Measurements from ENCODE around the gene RETSAT.
"Not testable (repeated sequence)": the region's sequence is repeated elsewhere in the genome, so short reads cannot be mapped to it uniquely, and the experiment has no call there.

The RETSAT gene
- total RNA-seq, result 22.2 to 55.7 (median 40.2) reads per million in 17 experiments

DNA sequence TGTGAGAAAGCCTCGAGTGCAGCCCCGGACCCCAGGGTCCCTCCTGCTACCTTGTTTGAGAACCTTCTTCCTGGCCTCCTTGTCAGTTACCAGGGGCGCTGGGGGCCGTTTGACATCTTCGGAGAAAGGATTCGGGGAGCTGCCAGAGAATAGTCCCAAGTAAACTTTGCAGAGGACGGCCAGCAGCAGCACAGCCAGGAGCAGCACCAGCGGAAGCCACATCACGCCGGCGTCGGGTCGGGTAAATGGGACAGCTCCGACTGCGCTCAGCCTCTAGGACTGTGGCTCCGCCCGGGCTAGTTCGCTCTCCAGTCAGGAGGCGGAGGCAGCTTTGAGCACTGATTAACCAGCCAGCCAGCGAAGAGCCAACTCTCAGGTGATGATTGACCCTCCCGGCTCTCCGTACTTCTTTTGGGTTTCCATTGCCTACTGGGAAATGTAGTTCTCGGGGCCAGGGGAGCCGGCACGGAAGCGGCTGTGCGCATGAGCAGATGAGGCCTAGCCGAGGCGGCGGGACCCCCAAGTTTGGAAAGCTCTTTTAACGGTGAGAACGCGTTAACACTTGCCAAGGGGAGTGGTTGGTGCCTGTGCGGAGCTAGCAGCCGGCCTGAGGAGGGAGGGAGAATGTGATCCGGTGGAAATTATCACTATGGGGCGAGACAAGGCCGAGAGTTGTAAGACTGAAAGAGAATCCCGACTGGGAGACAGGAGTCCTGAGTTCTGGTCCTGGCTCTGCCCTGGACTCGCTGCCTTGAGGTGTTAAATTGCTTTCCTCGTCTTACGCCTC lies at the start of gene RETSAT, which contains the start of gene ELMOD3:
RETSAT (minus strand) TSS at position 243 of the 787 bp plus-strand sequence; CDS start at position 222, 21 bp downstream.
ELMOD3 (plus strand) TSS at position 484 of the 787 bp plus-strand sequence. CDS start 2,430 bp downstream, outside the sequence.
- peak; percentile 97 to 99 (median 99) for DNase-seq

DNA sequence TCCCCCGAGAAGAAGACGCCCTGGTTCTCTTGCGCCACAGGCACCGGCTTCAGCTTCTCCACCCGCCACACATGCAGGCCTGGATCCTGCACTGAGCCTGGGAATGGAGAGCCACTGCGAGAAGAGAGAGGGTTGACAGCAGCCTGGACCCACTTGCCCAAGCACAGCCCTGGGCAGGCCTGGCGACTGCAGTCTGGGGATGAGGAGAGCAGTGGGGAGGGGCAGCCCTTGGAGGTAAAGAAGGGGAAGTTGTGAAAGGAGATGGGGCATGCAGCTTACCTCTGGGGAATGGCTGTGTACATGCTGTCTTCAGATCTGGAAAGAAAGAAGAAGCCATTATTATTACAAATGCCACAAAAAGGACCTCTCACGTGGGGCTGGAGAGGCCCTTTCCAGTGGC lies 47.5 kb upstream of the RETSAT start:
- peak in 1 of 4 experiments; percentile 23 for DNase-seq

DNA sequence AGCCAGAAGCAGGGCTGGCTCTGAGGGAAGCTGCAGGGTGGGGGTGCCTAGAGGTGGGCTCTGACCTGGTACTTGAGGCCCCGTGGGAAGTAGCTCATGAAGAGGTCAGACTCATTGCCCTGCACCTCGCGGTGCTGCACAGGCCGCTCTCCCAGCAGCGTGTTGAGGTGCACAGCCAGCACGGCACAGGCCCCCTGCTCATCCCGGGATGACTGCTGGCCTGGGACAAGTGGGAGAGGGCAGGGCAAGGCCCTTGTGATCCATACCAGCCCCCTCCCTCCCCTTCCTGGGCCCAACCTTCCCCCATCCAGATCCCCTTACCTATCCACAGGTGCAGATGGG lies 47.1 kb upstream of the RETSAT start:
- no peak for DNase-seq

DNA sequence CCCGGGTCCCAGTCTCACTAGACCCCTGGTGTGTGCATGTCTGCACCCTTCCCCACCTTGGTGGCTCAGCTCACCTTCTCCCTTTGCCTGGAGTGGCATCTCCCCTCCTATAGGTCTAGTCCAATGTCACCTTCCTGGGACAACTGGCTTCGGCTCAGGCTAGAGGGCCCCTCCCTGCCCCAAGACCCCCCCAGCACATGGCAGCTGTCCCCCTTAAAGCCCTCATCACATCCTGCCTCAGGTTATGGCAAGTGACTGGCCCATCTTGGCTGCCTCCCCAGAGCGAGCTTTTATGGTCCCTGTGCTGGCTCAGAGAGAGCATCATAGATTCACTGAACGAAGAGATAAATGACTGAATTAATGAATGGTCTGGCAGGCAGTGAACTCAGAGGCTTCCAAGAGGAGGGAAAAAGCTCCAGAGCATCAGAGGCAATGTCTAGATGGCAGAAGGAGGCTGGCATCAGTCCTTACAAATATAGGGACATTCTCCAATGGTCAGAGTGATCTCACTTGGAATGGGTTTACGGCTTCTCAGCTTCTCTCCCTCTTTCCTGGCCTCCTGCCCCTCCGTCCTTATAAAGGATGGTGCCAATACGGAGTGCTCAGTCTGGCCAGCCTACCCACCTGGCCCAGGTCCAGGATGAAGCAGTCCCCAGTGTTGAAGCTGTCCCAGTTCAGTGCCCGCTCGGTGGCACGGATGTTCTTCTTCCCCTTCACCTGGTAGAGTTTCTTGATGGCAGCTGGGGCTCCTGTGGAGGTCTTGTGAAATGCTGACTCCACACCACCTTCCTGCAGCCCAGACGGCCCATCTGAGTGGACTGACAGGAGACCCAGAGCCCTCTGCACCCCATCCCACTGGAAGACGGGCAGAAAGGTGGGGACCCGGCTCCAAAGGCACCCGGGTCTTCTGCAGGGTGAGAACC lies 46.5 kb upstream of the RETSAT start:
- no peak for DNase-seq

DNA sequence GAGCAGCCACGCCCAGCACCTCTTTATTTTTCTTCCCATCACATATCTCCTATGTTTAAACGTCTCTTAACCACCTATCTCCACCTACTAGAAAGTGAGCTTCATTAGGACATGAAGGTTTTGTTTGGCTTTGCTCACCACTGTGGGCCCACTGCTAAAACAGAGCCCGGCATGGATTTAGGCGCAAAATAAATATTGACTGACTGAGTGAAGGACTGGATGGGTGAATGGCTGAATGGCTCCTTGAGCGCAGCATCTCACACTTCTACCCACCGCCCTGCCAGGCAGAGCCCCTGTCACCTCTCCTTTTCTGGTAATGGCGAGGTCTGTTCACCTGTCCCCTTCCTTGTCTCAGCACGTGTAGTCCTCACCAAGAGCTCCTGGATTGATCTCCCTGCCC lies 45.7 kb upstream of the RETSAT start:
- no peak for DNase-seq

DNA sequence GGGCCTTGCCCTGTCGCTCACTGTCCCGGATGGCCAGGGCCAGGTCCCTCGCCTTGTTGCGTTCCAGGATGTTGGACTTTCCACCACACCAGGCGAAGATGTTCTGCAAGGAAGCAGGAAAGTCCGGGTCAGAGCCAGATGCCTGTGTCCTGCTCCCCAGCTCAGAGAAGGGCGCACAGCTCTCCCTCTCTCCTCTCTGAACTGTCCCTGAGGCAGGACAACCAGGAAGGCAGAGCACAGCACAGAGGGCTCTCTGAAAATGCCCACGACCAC lies 44.8 kb upstream of the RETSAT start:
- DNase-seq, result no peak

DNA sequence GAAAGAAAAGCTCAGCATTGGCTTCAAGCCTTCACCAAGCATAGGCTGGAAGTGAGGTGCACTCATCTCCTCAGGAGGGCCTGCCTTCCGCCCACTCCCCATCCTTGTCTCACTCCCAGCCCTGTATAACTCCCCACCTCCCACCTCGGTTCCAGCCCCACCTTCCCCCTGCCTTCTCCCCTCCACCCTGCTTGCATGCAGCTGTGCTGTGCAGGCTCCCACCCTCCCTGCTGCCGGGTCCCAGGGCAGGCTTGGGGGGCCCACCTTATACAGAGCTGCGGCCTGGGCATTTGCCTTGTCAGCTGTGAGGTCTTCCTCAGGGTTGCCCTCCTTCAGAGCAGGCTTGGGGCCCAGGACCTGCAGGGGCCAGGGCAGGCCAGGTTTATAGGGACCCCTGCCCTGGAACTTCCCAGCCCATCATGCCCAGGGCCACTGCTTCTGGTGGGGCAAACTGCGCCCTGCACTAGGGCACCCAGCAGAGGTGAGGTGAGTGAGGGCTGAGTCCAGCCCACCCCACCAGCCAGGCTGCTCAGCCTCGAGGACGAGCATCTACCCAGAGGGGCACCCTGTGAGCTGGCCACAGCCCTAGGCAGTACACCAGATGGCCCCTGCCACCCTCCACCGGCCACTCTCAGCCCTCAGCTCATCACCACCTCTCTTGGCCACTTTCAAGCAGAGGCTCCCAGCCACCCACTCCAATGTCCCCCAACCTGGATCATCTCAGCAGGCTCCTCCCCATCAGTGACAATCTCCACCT lies 44.3 kb upstream of the RETSAT start:
- DNase-seq, result no peak

DNA sequence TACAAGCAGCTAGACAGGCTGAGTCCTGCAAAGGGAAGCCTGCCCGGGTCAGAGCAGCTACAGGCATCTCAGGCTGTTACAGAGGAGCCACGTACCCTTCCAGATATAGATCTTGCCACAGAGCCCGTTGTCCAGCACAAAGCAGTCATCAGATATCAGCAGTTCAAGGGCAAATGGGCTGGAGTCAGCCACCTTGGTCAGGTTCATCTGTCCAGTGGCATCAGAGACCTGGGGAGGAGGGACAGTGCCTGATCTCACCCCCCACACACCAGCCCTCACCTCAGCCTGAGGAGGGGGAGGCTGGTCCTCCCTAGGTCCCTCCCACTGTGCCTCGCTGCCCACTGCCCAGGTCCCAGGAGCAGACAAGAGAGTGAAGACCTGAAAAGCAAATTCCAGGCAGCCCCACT lies 43.6 kb upstream of the RETSAT start:
- no peak for DNase-seq

DNA sequence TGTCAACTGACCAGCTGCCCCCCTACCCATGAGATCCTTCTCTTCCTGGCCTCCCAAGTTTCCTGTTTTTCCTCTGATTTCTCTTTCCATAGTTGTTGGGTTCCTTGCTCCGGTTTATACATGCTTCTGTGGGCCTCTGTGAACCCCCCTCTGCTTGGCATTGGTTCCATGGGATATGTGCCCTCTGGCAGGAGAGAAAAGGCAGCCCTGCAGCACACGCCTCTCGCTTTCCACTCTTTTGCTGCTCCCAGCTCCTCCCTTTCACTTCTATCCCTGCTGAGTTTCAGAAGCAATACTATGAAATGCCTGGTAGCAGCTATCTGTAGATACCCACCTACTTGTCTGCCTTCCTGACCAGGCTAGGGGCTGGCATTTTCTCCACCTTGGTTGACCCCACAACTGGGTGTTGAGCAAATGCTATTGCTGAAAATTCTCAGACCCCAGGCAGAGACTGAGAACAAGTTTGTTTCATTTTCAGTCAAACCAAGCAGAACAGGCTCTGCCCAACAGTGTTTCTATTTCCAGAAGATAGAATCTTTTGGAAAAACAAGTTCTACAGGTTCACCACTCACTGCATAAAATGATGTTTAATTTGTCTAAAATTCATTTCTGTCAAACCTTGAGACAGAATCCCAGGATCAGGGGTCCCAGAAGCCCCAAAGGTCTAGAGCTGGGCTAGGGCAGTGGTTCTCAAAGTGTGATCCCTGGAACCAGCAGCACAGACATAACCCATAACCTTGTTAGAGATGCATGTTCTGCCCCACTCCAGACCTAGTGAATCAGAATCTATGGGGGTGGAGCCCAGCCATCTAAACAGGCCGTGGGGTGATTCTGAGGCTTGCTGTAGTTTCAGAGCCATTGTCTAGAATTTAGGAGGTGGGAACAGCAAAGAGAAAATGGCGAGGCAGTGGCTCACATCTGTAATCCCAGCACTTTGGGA lies 42.5 kb upstream of the RETSAT start:
- DNase-seq, result no peak

DNA sequence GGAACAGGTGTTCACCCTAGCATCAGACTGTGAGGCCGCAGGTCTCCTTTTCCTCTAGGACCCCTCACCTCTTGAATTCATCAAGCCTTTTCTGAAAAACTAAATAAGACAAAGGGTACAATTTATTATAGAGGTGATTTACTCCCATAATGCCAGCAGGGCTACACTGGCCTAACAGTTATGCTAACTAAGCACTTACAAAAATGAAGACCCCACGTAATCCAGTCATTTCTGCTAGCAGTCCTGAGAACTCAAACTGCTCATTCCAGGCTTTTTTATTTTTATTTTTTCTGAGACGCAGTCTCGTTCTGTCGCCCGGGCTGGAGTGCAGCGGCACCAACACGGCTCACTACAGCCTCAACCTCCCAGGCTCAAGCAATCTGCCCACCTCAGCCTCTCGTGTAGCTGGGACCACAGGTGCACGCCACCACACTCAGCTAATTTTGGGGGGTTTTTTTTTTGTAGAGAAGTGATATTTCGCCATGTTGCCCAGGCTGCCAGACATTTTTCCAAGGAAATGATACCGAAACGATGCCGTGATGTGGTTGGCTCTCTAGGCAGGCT lies 41.7 kb upstream of the RETSAT start:
- no peak for DNase-seq

DNA sequence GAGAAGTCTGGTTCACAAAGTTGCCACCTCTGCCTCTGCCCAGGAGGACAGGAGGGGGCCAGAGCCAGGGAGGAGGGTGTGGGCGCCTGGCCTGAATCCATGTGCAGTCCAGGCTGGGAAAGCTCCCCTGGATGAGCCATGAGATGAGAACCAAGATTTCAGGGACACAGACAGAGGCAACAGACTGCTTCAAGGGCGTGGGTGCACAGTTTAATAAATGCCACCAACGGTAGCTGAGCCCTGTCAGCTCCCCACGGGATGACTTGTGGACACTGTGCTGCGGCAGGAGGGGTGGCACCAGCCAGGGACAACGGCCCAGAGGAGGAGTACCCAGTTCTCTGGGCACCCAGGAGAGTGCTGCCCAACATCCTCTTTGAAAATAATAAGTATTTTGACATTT lies 40.6 kb upstream of the RETSAT start:
- DNase-seq, result no peak

DNA sequence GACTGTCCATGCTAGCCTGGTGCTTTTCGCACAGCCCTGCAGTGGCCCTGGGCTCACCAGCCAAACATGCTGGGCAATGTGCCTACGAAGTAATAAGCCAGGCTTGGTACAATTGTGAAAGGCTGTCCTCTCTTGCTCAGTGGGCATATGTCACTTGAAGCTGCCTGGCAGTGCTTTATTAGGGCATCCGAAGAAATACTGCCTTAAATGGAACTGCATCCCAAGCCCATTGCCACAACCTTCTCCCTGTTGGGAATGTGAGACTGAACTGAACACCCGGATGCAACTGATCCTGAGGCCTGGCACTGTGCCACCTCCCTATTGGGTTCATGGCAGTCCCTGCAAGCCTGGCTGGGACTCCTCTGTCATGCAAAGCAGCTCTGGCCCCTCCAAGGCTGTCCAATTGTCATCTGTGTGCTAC lies 39.9 kb upstream of the RETSAT start:
- DNase-seq, result no peak

DNA sequence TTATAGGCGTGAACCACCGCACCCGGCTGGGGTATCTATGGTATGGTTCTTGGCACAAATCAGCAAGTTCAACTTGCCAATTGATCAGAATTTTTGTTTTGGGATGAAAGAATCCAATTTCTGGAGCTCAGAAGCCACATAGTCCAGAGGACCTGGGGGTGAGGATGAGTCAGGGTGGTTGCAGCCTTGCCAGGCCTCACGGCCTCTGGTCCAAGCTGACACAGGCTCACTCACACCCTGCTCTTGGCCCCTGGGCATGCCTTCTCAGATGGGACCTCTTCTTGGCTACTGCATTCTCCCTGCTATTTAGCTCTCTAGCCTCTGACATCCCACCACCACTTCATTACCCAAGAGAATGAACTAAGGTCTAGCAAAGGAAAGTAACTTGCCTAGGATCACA lies 39.5 kb upstream of the RETSAT start:
- DNase-seq, result no peak

DNA sequence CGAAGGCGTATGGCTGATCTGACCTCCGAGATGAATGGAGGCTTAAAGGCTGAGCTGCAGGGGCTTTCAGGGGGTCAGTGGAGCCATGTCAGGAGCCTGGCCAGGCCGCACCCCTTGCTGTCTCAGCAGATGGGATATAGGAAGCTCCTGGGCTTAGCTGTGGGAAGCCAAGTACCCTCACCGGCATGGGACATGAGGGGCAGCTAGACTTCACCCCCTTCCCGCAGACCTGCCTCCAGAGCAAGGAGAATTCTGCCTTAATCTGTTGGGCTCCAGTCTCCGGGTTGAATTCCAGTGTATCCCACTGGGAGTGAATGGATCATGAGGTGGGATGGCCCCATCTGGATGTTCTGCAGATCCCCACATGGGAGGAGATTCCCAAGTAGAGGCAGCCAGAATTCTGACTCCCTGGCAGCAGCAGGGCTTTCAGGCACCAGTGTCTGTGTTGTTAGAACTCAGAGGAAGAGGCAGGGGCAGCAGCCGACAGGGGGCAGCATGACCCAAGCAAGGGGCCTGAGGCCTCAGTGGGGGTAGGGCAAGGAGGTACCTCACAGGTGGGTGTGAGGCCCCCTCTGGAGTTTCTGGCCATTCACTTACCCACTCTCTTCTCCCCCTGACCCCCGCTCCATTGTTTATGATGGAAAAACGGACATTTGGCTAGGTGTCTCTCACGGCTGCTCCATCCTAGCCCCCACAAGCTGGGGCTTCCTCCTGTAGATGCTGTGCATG lies 36.8 kb upstream of the RETSAT start:
- DNase-seq, result peak; percentile 57 to 80 (median 67)

DNA sequence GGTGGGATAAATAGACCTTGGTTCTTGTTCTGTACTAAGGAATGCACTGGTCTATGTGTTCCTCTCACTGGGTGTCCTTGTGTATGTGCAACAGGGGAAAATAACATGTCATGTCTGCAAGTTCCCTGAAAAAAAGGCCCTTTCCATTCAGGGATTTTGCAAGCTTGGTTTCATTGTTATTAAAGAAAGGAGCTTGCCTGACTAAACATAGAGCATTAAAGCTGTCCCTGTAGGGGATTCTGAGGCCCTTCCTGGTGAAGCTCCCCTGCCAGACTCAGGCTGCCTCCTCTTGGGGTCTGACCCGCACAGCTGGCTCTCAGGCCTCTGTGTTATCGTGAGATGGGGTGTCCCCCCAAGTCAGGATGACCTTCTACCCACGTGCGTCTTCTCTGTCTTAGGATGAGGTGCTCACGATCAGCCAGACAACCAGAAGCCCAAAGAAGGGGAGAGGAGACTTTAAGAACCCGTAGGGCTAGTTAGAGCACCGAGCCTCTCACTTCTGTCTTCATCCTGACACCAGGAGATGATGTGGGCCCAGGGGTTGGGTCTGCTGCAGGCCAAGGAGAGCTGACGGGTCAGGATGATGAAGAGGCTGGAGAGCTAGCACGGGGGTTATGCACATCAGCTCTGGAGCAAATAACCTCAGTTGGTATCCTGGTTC lies 34.7 kb upstream of the RETSAT start:
- no peak for DNase-seq

DNA sequence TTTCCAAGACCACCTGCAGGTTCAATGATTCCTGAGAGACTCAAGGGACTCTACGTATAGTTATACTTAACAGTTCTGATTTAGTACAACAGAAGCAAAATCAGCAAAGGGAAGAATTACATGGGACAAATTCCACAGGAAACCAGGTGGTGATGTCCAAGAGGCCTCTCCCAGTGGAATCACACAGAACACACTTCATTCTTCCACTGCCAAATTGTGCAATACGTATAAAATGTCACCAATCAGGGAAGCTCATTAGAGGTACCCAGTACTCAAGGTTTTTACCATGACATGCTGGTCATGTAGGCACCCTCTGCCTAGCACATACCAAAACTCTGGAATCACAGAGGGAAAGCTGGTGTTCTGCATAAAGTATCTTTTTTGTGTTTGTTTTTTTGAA lies 33.4 kb upstream of the RETSAT start:
- no peak for DNase-seq

DNA sequence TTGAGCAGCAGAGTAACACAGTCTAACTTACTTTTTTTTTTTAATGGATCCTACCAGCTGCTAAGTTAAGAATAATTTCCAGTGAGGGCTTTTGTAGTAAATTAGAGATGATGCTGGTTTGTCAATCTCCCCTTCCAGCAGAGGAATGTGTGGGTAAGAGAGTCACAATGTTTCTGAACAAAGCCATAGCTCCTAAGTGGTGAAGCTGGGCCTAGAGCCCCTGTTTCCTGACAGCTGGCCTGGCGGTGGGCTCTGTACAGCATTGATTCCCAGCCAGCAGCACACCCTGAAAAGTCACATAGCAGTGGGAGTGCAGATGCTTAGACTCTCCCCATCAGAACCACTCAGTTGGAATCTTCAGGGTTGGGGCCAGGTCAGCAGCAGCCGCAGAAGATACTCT lies 31.4 kb upstream of the RETSAT start:
- no peak for DNase-seq

DNA sequence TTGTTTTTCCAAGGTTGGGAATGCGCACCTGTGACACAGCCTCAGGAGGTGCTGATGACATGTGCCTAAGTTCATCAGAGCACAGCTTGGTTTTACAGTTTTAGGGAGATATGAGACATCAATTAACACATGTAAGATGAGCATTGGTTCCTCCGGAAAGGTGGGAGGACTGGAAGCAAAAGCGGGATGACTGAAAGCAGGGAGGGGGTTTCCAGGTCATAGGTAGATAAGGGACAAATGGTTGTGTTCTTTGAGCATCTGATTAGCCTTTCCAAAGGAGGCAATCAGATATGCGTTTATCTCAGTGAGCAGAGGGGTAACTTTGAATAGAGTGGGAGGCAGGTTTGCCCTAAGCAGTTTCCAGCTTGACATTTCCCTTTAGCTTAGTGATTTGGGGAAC lies 29.5 kb upstream of the RETSAT start:
- no peak for DNase-seq

DNA sequence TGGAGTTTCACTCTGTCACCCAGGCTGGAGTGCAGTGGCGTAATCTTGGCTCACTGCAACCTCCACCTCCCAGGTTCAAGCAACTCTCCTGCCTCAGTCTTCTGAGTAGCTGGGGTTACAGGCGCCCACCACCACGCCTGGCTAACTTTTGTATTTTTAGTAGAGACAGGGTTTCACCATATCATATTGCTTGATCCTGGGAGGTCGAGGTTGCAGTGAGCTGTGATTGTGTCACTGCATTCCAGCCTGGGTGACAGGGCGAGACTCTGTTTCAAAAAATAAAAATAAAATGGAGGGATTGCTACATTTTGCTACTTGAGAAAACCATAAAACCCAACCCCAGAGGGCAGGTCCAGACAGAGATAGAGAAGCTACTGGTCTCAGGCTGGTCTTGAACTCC lies 28.8 kb upstream of the RETSAT start:
- DNase-seq, result not testable (repeated sequence)

DNA sequence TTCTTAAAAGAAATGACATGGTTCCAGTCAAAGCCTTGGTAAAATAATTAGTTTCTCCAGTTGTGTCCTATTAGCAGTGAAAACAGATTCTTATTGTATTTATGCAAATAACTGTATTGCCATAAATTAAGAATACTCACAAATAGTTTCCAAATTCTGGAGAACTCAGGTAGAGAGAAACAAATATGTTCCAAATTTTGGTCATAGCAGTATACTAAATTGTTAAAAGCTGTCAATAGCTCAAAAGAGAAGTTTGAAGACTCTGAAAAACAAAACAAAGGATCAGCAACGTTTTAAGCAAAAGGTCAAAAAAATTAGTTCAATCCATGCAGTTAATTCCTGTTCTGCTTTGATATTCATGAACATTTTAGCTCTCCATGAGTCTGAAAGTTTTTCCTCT lies 25.7 kb upstream of the RETSAT start:
- no peak for DNase-seq

All from suppressor macrophage (primary cell).